ENCODE measurements around the gene KDM8. TPM values are rescaled to one million over a fixed set of nuclear protein-coding genes. Genes with fewer than 3 reads are reported as not detected.

KDM8 gene
- total and polyA plus RNA-seq, 9 of the 15 experiments (the other 6 are each of a cell fraction or from before 2014, with no cell fraction given) = 0.61 to 9.1 (median 5.4) TPM

DNA sequence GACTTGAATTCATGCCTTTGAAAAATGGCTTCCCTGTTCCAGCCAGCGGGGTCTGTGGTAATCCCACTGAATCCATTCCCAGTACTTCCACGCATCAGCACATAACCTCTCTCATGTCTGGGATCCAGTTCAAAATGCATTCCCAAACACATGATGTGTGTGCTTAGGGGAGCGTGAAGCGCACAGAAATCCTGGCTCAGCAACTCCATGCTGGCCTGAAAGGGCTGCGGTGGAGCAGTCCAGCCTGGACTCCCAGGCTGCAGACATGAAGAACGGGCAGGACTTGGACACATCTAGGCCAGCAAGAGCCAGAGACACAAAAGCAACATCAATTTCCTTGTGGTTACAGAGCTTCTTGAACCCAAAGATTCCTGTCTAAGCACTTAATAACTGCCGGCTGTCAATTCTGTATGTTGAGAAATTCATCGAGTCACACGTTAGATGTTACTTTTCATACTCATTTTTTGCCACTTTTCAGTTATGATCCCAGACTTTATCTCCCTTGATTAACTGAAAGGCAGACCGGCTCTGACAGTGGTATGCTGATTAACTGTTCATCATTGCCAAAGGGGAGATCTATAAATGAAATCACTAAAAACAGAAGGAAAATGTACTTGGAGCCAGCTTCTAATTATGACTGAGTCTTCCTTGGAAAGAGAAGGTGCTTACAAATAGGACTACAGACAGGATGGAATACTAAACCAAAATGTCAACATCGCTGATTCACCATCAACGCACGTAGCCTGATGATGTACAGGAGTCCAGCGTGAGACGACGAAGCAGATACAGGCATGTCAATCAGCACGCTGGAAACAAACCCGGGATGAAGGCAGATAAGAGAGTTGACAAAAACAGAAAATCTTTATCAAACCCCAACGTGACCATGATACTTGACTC lies 42.2 kb downstream of the KDM8 start (continued):
- TF ChIP-seq ZNF143 (CRISPR knock-in tag; IDR thresholded peaks at IDR 0.05) = no peak
- TF ChIP-seq, protein P1, sequence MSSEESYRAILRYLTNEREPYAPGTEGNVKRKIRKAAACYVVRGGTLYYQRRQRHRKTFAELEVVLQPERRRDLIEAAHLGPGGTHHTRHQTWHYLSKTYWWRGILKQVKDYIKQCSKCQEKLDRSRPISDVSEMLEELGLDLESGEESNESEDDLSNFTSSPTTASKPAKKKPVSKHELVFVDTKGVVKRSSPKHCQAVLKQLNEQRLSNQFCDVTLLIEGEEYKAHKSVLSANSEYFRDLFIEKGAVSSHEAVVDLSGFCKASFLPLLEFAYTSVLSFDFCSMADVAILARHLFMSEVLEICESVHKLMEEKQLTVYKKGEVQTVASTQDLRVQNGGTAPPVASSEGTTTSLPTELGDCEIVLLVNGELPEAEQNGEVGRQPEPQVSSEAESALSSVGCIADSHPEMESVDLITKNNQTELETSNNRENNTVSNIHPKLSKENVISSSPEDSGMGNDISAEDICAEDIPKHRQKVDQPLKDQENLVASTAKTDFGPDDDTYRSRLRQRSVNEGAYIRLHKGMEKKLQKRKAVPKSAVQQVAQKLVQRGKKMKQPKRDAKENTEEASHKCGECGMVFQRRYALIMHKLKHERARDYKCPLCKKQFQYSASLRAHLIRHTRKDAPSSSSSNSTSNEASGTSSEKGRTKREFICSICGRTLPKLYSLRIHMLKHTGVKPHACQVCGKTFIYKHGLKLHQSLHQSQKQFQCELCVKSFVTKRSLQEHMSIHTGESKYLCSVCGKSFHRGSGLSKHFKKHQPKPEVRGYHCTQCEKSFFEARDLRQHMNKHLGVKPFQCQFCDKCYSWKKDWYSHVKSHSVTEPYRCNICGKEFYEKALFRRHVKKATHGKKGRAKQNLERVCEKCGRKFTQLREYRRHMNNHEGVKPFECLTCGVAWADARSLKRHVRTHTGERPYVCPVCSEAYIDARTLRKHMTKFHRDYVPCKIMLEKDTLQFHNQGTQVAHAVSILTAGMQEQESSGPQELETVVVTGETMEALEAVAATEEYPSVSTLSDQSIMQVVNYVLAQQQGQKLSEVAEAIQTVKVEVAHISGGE (CRISPR knock-in tag; IDR thresholded peaks at IDR 0.05) = no peak
- TF ChIP-seq, protein P2, sequence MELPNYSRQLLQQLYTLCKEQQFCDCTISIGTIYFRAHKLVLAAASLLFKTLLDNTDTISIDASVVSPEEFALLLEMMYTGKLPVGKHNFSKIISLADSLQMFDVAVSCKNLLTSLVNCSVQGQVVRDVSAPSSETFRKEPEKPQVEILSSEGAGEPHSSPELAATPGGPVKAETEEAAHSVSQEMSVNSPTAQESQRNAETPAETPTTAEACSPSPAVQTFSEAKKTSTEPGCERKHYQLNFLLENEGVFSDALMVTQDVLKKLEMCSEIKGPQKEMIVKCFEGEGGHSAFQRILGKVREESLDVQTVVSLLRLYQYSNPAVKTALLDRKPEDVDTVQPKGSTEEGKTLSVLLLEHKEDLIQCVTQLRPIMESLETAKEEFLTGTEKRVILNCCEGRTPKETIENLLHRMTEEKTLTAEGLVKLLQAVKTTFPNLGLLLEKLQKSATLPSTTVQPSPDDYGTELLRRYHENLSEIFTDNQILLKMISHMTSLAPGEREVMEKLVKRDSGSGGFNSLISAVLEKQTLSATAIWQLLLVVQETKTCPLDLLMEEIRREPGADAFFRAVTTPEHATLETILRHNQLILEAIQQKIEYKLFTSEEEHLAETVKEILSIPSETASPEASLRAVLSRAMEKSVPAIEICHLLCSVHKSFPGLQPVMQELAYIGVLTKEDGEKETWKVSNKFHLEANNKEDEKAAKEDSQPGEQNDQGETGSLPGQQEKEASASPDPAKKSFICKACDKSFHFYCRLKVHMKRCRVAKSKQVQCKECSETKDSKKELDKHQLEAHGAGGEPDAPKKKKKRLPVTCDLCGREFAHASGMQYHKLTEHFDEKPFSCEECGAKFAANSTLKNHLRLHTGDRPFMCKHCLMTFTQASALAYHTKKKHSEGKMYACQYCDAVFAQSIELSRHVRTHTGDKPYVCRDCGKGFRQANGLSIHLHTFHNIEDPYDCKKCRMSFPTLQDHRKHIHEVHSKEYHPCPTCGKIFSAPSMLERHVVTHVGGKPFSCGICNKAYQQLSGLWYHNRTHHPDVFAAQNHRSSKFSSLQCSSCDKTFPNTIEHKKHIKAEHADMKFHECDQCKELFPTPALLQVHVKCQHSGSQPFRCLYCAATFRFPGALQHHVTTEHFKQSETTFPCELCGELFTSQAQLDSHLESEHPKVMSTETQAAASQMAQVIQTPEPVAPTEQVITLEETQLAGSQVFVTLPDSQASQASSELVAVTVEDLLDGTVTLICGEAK (IDR thresholded peaks at IDR 0.05) = peak; percentile 95
- TF ChIP-seq, protein P2 (CRISPR knock-in tag; IDR thresholded peaks at IDR 0.05) = no peak; the same call in 1 of the 2 replicates
- no peak for TF ChIP-seq FOXJ2 (tag; IDR thresholded peaks at IDR 0.05)
- TF ChIP-seq SNIP1 (IDR thresholded peaks at IDR 0.05; ENCODE audit: low read depth) = no peak
- TF ChIP-seq IRF2 (CRISPR knock-in tag; IDR thresholded peaks at IDR 0.05) = no peak
- TF ChIP-seq, protein P3, sequence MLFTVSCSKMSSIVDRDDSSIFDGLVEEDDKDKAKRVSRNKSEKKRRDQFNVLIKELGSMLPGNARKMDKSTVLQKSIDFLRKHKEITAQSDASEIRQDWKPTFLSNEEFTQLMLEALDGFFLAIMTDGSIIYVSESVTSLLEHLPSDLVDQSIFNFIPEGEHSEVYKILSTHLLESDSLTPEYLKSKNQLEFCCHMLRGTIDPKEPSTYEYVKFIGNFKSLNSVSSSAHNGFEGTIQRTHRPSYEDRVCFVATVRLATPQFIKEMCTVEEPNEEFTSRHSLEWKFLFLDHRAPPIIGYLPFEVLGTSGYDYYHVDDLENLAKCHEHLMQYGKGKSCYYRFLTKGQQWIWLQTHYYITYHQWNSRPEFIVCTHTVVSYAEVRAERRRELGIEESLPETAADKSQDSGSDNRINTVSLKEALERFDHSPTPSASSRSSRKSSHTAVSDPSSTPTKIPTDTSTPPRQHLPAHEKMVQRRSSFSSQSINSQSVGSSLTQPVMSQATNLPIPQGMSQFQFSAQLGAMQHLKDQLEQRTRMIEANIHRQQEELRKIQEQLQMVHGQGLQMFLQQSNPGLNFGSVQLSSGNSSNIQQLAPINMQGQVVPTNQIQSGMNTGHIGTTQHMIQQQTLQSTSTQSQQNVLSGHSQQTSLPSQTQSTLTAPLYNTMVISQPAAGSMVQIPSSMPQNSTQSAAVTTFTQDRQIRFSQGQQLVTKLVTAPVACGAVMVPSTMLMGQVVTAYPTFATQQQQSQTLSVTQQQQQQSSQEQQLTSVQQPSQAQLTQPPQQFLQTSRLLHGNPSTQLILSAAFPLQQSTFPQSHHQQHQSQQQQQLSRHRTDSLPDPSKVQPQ (CRISPR knock-in tag; IDR thresholded peaks at IDR 0.05; ENCODE audit: borderline replicate concordance) = no peak
- TF ChIP-seq POLR2A (conservative IDR thresholded peaks at IDR 0.05) = no peak
- no peak for TF ChIP-seq MXI1 (IDR thresholded peaks at IDR 0.05; ENCODE audit: low read depth, low read length)
- TF ChIP-seq LCOR (CRISPR knock-in tag; IDR thresholded peaks at IDR 0.05) = no peak; the same call in 1 of the 2 replicates

All from K562 (cell line).